Upper lobe of left lung (tissue), 4 donors: Measurements from ENCODE around the gene FBF1.

Experiments used
- EP300 ChIP-seq, 4 donors: sonication (generic); formaldehyde crosslinking; IDR thresholded peaks; one replicate each; pipeline ENCODE4 v1.5.1; 2017; ENCODE audit warnings: antibody characterized with exemption in 4 of 4, control low read depth in 2 of 4
- POLR2A ChIP-seq, 4 donors: fragments of 450-650 bp; IDR thresholded peaks; one replicate each; pipeline ENCODE4 v1.5.1; 2016 to 2017; ENCODE audit warnings: antibody characterized with exemption in 4 of 4, mild to moderate bottlenecking in 2 of 4
- POLR2AphosphoS5 ChIP-seq, 2 donors: sonication (generic); formaldehyde crosslinking; IDR thresholded peaks; one replicate each; pipeline ENCODE4 v1.5.1; 2017; ENCODE audit warnings: antibody characterized with exemption in 2 of 2
- TF ChIP-seq, protein P1 (sequence below), 6 experiments: fragments of 450-650 bp in 4 of 6; fragments of 200-600 bp in 2 of 6; sonication (generic) in 2 of 6; IDR thresholded peaks; one replicate each; pipeline ENCODE4 v1.5.1; 2016 to 2019; ENCODE audit warnings: antibody characterized with exemption in 6 of 6

DNA sequence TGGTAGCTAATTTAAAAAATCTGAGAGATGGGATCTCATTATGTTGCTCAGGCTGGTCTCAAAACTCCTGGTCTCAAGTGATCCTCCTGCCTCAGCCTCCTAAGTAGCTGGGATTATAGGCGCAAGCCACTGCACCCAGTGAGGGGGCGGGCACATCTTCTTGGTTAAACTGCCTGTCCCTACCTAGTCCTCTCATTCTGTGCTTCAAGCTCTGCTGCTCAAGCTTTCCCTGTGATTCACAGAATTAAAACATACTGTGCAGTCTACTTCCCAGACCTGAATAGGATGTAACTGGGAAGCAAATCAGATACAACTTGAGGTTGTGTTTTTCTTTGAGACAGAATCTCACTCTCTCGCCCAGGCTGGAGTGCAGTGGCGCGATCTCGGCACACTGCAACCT is 38.4 kb downstream of the FBF1 start:
- TF ChIP-seq, protein P1, sequence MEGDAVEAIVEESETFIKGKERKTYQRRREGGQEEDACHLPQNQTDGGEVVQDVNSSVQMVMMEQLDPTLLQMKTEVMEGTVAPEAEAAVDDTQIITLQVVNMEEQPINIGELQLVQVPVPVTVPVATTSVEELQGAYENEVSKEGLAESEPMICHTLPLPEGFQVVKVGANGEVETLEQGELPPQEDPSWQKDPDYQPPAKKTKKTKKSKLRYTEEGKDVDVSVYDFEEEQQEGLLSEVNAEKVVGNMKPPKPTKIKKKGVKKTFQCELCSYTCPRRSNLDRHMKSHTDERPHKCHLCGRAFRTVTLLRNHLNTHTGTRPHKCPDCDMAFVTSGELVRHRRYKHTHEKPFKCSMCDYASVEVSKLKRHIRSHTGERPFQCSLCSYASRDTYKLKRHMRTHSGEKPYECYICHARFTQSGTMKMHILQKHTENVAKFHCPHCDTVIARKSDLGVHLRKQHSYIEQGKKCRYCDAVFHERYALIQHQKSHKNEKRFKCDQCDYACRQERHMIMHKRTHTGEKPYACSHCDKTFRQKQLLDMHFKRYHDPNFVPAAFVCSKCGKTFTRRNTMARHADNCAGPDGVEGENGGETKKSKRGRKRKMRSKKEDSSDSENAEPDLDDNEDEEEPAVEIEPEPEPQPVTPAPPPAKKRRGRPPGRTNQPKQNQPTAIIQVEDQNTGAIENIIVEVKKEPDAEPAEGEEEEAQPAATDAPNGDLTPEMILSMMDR (IDR thresholded peaks at IDR 0.05), result no peak
- TF ChIP-seq POLR2A (IDR thresholded peaks at IDR 0.05), result no peak
- TF ChIP-seq EP300 (IDR thresholded peaks at IDR 0.05), result no peak
- TF ChIP-seq POLR2AphosphoS5 (IDR thresholded peaks at IDR 0.05), result no peak
